NK-92 treated with Interleukin-12 subunit alpha and Interleukin-12 subunit beta, amount 100 ng/mL, for 24 hours (cell line): ENCODE data around the gene CACNA1B.
"Not testable (repeated sequence)": the region's sequence is repeated elsewhere in the genome, so short reads cannot be mapped to it uniquely, and the experiment has no call there.

Experiments used
- DNase-seq: peaks from one replicate; lab custom pipeline; 2025; lab: John Stamatoyannopoulos, UW

CACNA1B gene

GRCh38 chr9:138143491-138143890 is 265.9 kb downstream of the CACNA1B start:
- not testable (repeated sequence) for DNase-seq

GRCh38 chr9:138147556-138147955 is 270.0 kb downstream of the CACNA1B start:
- DNase-seq, result not testable (repeated sequence)

- not testable (repeated sequence) for DNase-seq
These were observed 272.4 kb downstream of the CACNA1B start for GRCh38 chr9:138149672-138150656.

- not testable (repeated sequence) for DNase-seq
These were observed 278.2 kb downstream of the CACNA1B start for GRCh38 chr9:138155788-138156187.

GRCh38 chr9:138166793-138167192 is 289.2 kb downstream of the CACNA1B start:
- DNase-seq, result not testable (repeated sequence)
